A673 (cell line): Measurements from ENCODE around the gene PHKA2. TPM values are rescaled to one million over a fixed set of nuclear protein-coding genes. Genes with fewer than 3 reads are reported as not detected.

ENCODE experiments used
- BruUV-seq: library from RNA; stranded (reverse); fragments of 400-500 nt; replicated peaks from 2 replicates; lab custom pipeline; 2021; lab: Mats Ljungman, UMichigan
- CTCF ChIA-PET: fragments of 300-600 bp; sonication (Branson Sonifier 250); formaldehyde crosslinking; loops from one replicate; lab custom pipeline; 2022; ENCODE audit warnings: antibody characterized with exemption; lab: Charles Lee
- POLR2A ChIA-PET: fragments of 300-600 bp; sonication (Branson Sonifier 250); formaldehyde crosslinking; loops from one replicate; lab custom pipeline; 2022; ENCODE audit warnings: antibody characterized with exemption; ENCODE audit not compliant: low non-redundant PET; lab: Charles Lee
- DNase-seq: peaks from one replicate; pipeline ENCODE4 v3.0.0-alpha.2; 2015; ENCODE audit warnings: low spot score
- H3K27ac ChIP-seq: fragments of 200-600 bp; sonication (generic); 2 replicates; pipeline ENCODE4 v1.5.1; 2016; ENCODE audit warnings: mixed run types, low read depth, mild to moderate bottlenecking, mixed read lengths, antibody characterized with exemption, low read length; ENCODE audit not compliant: poor library complexity, severe bottlenecking
- H3K27me3 ChIP-seq: fragments of 200-600 bp; sonication (generic); replicated peaks from 2 replicates; pipeline ENCODE4 v1.6.1; 2017; ENCODE audit warnings: mixed run types, low read depth, mild to moderate bottlenecking, mixed read lengths, antibody characterized with exemption, low read length; ENCODE audit not compliant: insufficient read depth, poor library complexity
- H3K36me3 ChIP-seq: fragments of 200-600 bp; sonication (generic); 2 replicates; pipeline ENCODE4 v1.6.1; 2016; ENCODE audit warnings: mixed run types, mild to moderate bottlenecking, mixed read lengths, antibody characterized with exemption, low read length; ENCODE audit not compliant: insufficient read depth, poor library complexity, severe bottlenecking
- H3K4me1 ChIP-seq: fragments of 200-600 bp; sonication (generic); 2 replicates; pipeline ENCODE4 v1.6.1; 2017; ENCODE audit warnings: mixed run types, mild to moderate bottlenecking, mixed read lengths, antibody characterized with exemption, low read length; ENCODE audit not compliant: insufficient read depth, poor library complexity, severe bottlenecking
- H3K4me3 ChIP-seq: fragments of 200-600 bp; sonication (generic); 2 replicates; pipeline ENCODE4 v1.5.1; 2016; ENCODE audit warnings: low read depth, mixed run types, mild to moderate bottlenecking, mixed read lengths, low read length; ENCODE audit not compliant: poor library complexity, severe bottlenecking
- H3K9me3 ChIP-seq: fragments of 200-600 bp; sonication (generic); 2 replicates; pipeline ENCODE4 v1.6.1; 2016; ENCODE audit warnings: mixed run types, low read depth, mild to moderate bottlenecking, mixed read lengths, antibody characterized with exemption, low read length; ENCODE audit not compliant: poor library complexity, severe bottlenecking
- EZH2 ChIP-seq: fragments of 200-600 bp; sonication (generic); IDR thresholded peaks from 2 replicates; pipeline ENCODE4 v1.6.1; 2017; ENCODE audit warnings: borderline replicate concordance, low read depth, mild to moderate bottlenecking, mixed read lengths, antibody characterized with exemption, low read length; ENCODE audit not compliant: poor library complexity, severe bottlenecking
- intact Hi-C: fragments of 100-400 bp; cut with micrococcal nuclease; formaldehyde crosslinking; loops from one replicate; pipeline ENCODE4 v1.10.0; 2022; ENCODE audit not compliant: unreplicated experiment
- total RNA-seq: library from RNA; stranded (reverse); gene quantifications from 2 replicates; pipeline ENCODE4 v1.2.3, GENCODE V29; 2021
- TF ChIP-seq, protein P1 (sequence below): fragments of 300-800, 200-600 bp; sonication (generic); conservative IDR thresholded peaks from 2 replicates; pipeline ENCODE4 v1.5.1; 2017; ENCODE audit warnings: low read depth, mild to moderate bottlenecking, antibody characterized with exemption, low read length, moderate library complexity, mixed read lengths

PHKA2 gene
- total RNA-seq, 1 experiment from 2014 or later: 31.4 TPM

DNA sequence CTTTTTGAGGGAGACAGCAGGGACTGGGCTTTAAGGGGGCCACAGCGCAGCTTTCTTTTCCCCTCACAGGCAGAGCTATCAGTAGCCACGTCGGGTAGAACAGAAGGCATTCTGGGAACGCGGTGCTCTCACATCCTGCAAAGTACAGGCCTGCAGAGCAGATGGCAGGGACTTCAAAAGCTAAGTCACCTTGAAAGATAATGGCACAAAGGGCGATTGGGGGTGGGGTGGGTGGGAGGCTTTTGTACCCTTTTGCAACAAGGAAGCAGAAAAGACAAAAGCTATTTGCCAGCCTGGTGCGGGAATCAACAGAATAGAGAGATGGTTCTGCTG is 93.9 kb downstream of the PHKA2 start:
- intact Hi-C loops: no loop called here
- TF ChIP-seq, protein P1, sequence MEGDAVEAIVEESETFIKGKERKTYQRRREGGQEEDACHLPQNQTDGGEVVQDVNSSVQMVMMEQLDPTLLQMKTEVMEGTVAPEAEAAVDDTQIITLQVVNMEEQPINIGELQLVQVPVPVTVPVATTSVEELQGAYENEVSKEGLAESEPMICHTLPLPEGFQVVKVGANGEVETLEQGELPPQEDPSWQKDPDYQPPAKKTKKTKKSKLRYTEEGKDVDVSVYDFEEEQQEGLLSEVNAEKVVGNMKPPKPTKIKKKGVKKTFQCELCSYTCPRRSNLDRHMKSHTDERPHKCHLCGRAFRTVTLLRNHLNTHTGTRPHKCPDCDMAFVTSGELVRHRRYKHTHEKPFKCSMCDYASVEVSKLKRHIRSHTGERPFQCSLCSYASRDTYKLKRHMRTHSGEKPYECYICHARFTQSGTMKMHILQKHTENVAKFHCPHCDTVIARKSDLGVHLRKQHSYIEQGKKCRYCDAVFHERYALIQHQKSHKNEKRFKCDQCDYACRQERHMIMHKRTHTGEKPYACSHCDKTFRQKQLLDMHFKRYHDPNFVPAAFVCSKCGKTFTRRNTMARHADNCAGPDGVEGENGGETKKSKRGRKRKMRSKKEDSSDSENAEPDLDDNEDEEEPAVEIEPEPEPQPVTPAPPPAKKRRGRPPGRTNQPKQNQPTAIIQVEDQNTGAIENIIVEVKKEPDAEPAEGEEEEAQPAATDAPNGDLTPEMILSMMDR: no peak
- TF ChIP-seq EZH2: no peak
- no peak for DNase-seq
- no peaks in the 10 kb centered on the region for H3K9me3 ChIP-seq
- ChIA-PET POLR2A (no interaction called here), CTCF (no interaction called here)
- H3K36me3 ChIP-seq: no peaks in the 10 kb centered on the region
- H3K4me3 ChIP-seq: no peak overlapping the region
- no TSS peak for BruUV-seq
- peaks cover 36% of the 10 kb centered on the region for H3K4me1 ChIP-seq
- no peak overlapping the region for H3K27ac ChIP-seq
- no peaks in the 10 kb centered on the region for H3K27me3 ChIP-seq

DNA sequence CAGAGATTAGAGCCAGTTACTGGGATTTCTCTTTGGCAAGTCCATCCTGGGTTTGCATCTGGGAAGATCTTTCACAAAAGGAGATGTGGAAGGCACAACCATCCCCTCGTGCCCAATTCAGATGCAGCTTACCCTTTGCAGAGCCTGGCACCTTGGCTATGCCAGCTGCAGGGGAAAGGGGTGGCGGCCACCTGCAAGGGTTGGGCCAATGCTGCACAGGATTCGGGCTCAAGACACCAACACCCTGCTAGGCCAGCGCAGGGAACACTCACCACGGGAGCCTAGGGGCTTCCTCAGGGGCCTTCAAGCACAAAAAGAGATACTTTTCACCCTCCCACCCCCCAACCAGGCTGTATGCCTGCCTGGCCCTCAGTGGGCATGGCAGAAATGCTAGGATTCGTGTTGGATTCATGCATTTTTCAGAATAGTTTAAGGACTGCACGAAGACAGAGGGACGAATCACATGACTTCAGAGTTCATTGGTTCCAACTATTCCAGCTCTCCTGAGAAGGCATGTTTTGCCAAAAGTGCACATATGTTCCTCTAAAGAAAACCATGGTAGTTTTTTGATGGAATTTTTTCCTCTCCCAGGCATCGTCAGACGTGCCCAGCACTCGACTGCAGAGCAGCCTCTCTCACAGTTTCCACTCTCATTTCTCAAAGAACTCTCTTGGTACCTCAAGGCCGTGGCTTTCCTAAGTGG is 94.4 kb downstream of the PHKA2 start:
- Histone ChIP-seq H3K4me3 (no peak overlapping the region), H3K27me3 (no peaks in the 10 kb centered on the region), H3K36me3 (no peaks in the 10 kb centered on the region), H3K27ac (no peak overlapping the region), H3K9me3 (no peaks in the 10 kb centered on the region), H3K4me1 (peaks cover 31% of the 10 kb centered on the region)
- DNase-seq: no peak
- no TSS peak for BruUV-seq
- POLR2A ChIA-PET: no interaction called here
- CTCF ChIA-PET: no interaction called here
- intact Hi-C loops: loop anchor here (10.0 kb wide), 1 partner anchor 215 kb away; the partner anchor contains the start of gene RS1
- TF ChIP-seq, protein P1: no peak
- no peak for TF ChIP-seq EZH2

DNA sequence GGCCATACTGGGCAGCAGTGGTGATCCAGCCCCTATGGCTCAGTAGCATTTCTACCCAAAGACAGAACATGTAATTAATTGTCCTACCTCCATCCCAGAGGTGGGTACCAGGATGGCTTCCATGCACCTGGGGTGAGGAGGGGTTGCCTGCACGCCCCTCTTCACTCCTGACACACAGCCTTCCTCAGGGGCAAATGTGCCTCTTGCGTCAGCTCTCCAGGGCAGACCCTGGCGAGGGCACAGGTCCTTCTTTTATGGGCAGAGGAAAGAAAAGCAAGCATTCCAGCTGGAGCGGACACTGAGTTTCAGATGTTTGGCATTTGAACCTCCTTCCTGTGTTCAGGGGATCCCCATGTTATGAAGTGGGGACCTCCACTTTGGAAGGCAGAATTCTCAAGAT is 95.6 kb downstream of the PHKA2 start:
- Histone ChIP-seq H3K4me3 (no peak overlapping the region), H3K9me3 (no peaks in the 10 kb centered on the region), H3K4me1 (peaks cover 31% of the 10 kb centered on the region), H3K27me3 (no peaks in the 10 kb centered on the region), H3K27ac (no peak overlapping the region), H3K36me3 (no peaks in the 10 kb centered on the region)
- BruUV-seq: no TSS peak
- DNase-seq: no peak
- CTCF ChIA-PET: no interaction called here
- POLR2A ChIA-PET: no interaction called here
- intact Hi-C loops: loop anchor here (10.0 kb wide), 1 partner anchor 213 kb away; the partner anchor contains the start of gene RS1
- TF ChIP-seq, protein P1: no peak
- no peak for TF ChIP-seq EZH2
